ENCODE results near the gene IQSEC1.

DNA sequence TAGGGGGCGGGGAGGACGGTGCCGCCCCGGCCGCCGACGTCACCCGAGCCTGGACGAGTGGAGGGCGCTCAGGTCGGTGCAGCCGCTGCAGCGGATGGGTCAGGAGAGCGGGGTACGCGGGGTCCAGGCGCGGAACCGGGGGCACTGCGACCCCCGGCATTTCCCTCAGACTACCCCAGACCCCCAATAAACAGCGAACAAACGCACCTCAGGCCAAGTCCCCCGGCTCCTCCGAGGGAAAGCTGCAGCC, 78.9 kb downstream of the IQSEC1 start:
- no peak for TF ChIP-seq CEBPB (IDR thresholded peaks at IDR 0.05)
- TF ChIP-seq, protein P1, sequence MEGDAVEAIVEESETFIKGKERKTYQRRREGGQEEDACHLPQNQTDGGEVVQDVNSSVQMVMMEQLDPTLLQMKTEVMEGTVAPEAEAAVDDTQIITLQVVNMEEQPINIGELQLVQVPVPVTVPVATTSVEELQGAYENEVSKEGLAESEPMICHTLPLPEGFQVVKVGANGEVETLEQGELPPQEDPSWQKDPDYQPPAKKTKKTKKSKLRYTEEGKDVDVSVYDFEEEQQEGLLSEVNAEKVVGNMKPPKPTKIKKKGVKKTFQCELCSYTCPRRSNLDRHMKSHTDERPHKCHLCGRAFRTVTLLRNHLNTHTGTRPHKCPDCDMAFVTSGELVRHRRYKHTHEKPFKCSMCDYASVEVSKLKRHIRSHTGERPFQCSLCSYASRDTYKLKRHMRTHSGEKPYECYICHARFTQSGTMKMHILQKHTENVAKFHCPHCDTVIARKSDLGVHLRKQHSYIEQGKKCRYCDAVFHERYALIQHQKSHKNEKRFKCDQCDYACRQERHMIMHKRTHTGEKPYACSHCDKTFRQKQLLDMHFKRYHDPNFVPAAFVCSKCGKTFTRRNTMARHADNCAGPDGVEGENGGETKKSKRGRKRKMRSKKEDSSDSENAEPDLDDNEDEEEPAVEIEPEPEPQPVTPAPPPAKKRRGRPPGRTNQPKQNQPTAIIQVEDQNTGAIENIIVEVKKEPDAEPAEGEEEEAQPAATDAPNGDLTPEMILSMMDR (IDR thresholded peaks at IDR 0.05): no peak

Measured in A549 (cell line).